Astrocyte (in vitro differentiated cells and primary cell): ENCODE data around the gene KHK.

Experiments used
- CTCF ChIP-seq: IDR thresholded peaks from 2 replicates; pipeline ENCODE4 v1.5.1; 2011; ENCODE audit warnings: low read depth, mild to moderate bottlenecking, inconsistent platforms, low read length, moderate library complexity; ENCODE audit not compliant: insufficient read depth
- EZH2 ChIP-seq: IDR thresholded peaks from 2 replicates; pipeline ENCODE4 v1.6.1; 2012; ENCODE audit warnings: mild to moderate bottlenecking, low read length, inconsistent platforms; ENCODE audit not compliant: insufficient read depth

GRCh38 chr2:27117995-27118524 lies 31.5 kb downstream of the KHK start:
- TF ChIP-seq CTCF (no peak), EZH2 (peak; percentile 15)
